Activated CD4-positive, CD25-positive, alpha-beta regulatory T cell treated with anti-CD3 and anti-CD28 coated beads, Interleukin-2, amount 50 U/mL, for 24 hours (primary cell): Measurements from ENCODE around the gene FAM78B.

ENCODE experiments used
- ATAC-seq, 2 donors: fragments of 150-1000 bp; cut with Tn5 transposase; one replicate each; pipeline ENCODE4 v1.10.0; 2021; ENCODE audit warnings: mild to moderate bottlenecking in 1 of 2, moderate library complexity in 1 of 2

The FAM78B gene

DNA sequence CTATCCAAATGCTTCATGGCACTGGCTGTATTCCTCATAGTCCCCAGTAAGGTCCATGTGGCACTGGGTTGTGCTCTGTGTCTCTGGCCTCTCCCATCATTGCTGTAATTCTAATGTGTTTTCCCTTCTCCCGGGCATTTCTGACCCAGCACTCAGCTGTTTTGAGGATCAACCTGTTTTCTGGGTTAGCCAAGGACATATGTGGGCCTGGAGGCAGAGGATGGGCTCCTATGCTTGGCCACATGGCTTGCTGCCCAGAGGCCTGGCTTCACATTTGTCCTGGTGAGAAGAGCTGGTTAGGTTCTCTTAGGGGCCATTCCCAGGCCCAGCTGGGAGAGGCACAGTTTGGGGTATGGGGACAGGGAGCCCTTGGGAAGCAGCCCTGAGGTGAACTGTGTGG, 103.1 kb downstream of the FAM78B start:
- no peak for ATAC-seq

- no peak for ATAC-seq
Observed at GRCh38 chr1:166062421-166063070, 104.3 kb downstream of the FAM78B start.

- no peak for ATAC-seq
Observed at GRCh38 chr1:166057650-166058049, 109.2 kb downstream of the FAM78B start.

DNA sequence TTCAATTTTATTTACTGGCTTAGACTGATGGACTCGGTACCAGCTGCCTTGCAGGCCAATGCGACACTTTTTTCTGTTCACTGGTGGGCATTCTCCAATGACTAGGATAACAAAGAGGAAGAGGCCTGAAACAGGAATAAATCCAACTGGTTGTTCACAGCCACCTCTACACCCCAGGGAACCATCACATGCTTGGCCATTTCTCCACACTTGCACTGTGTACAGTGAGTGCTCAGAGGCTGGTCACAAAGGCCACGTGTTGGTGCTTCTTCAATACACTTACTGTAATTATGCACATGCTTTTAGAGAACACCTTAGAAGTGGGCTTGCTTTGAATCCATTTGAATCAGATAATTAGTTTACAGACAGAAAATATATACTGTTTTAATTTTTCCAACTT, 113.4 kb downstream of the FAM78B start:
- no peak for ATAC-seq

DNA sequence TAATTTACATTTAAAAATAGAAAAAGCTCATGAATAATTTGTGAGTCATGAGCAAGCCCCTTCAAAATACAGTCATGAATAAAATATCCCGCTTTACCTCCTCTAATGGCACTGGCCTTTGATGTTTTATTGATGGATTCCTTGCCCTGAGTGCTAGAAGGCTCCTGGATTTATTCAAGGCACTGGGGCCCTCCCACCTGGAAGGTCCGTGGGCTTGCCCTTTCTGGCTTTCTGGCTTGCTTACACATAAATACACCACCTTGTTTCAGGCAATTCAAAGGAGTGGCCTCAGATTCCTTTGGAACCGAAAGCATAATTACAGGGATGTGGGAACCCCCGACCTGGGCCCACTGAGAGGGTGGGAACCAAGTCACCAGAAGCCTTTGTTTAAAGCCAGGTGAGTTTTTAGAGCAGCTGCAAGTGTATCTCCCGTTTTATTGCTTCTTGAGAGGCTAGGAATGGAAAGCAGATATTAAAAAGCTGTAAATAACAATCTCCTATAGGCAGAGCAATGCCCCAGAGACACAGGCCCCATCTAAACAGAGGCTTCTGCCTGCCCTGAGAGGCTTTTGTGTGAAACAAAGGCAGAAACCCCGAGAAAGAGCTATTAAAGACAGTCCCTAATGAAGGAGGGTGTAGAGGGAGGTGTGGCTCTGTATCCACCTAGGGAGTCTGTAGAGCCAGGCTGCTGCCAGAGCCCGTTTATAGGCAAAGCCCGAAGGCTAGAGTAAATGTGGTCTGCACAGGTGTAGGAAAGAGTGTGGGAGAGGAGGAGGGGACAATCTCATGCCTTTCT, 126.4 kb downstream of the FAM78B start:
- no peak for ATAC-seq

DNA sequence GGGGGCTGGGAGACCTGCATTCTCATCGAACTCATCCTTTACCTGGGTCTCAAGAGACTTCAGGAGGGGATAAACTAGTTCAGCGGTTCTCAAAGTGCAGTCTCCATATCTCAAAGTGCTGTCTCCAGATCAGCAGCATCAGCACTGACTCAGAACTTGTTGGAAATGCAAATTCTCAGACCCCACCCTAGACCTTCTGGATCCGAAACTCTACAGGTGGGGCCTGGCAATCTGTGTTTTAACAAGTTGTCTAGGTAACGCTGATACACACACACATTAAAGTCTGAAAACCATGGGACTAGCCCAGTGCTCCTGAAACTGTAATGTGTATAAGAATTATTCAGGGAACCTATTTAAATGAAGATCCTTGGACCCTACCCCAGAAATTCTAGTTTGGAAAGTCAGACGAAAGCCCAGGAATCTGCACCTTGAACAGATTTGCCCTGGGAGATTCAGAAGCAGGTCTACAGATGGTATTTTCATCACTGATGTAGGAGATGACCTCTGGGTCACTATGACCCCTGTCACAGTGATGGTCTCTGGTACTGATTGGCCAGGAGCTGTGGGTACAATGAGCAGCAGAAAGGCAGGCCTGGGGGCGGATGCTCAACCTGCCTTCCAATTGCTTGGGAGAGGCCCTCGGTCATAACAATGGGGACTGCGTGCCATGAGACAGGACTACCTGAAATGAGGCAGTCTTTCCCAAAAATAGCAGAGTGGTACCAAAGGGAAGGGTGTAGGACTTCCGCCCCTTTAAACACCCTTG, 127.2 kb downstream of the FAM78B start:
- no peak for ATAC-seq

- ATAC-seq, result no peak
Observed at GRCh38 chr1:166036092-166036491, 130.7 kb downstream of the FAM78B start.

- no peak for ATAC-seq
Observed at GRCh38 chr1:166032572-166033371, 134.0 kb downstream of the FAM78B start.

DNA sequence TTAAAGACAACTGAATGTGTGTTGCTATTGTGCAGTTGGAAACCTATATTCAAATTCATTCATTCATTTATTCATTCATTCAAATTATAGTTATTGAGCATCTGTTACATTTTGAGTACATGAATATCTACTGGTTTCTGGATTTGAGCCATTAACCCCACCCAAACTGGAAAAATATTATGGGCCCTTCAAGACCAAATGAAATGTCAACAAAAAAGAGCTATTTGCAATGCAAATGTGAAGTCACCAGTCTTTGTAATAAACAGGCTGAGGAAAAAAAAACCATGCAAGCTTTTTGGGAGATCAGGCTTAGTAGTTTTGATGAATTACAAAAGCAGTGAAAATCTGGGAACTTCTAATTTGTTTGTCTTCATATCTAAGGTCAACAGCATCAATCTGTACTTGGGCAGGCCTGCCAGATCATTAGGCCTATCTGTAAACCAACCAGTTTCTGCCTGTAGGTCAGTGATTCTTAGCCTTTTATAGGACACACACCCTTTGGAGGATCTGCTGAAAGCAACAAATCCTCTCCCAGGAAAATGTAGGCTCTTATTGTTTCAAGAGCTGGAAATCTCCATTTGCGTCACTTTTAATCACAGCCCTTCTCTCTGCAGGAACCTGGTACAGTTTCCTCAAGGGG, 134.7 kb downstream of the FAM78B start:
- no peak for ATAC-seq

DNA sequence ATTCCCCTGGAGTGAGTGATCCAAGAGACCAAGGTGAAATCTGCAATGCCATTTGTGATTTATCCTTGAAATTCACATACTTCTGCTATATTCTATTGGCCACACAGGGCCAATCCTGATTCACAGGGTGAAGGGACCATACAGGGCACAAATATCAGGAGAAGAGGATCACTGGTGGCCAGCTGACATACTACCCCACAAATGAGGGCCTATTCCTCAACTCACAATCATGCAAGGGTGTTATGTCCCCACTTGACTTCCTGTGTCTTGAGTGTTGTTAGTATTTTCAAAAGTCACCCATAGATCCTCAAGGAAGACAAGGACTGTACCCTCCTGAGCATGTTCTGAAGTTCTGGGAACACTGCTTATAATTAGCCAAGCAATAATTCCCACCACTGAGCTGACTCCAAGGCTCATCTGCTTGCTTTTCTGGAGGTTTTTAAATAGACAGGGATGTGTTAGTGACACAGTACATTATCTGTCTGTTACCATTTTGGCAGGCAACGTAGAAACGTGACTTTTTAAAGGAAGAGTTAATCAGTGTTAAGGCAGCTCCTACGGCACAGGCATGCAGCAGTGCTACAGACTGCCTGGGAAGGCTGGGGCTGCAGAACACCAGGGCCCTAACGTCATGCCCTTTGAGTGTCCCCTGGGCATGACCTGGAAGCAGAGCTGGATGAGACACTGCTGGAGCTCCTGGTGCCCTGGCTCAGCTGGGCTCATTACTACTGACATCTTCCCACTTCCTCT, 137.4 kb downstream of the FAM78B start:
- ATAC-seq, result no peak

GRCh38 chr1:166026555-166026954, 140.2 kb downstream of the FAM78B start:
- no peak for ATAC-seq

- ATAC-seq, result no peak
Observed at GRCh38 chr1:166026143-166026542, 140.7 kb downstream of the FAM78B start.

- no peak for ATAC-seq
Observed at GRCh38 chr1:166020210-166020609, 146.6 kb downstream of the FAM78B start.
